Measurements from ENCODE around the gene RMI2.
A peak's percentile ranks its signal among the peaks of the same experiment; 100 is the strongest.

Gene RMI2

GRCh38 chr16:11327277-11328171, 17.7 kb upstream of the RMI2 start:
- no peak for DNase-seq (ENCODE audit: low read depth in 1 of 2, low spot score in 1 of 2)

- DNase-seq (ENCODE audit: low read depth in 1 of 2, low spot score in 1 of 2), result peak in 1 of 2 donors; percentile 10
These were observed 16.8 kb upstream of the RMI2 start for GRCh38 chr16:11328172-11329070.

- DNase-seq (ENCODE audit: low read depth in 1 of 2, low spot score in 1 of 2), result no peak
These were observed 16.2 kb upstream of the RMI2 start for GRCh38 chr16:11329071-11329491.

GRCh38 chr16:11329891-11330290, 15.4 kb upstream of the RMI2 start:
- DNase-seq (ENCODE audit: low read depth in 1 of 2, low spot score in 1 of 2), result no peak

GRCh38 chr16:11330526-11331237, 14.6 kb upstream of the RMI2 start:
- DNase-seq (ENCODE audit: low read depth in 1 of 2, low spot score in 1 of 2), result no peak

GRCh38 chr16:11331967-11332366, 13.3 kb upstream of the RMI2 start:
- no peak for DNase-seq (ENCODE audit: low read depth in 1 of 2, low spot score in 1 of 2)

GRCh38 chr16:11333010-11333409, 12.2 kb upstream of the RMI2 start:
- no peak for DNase-seq (ENCODE audit: low read depth in 1 of 2, low spot score in 1 of 2)

GRCh38 chr16:11333702-11334101, 11.6 kb upstream of the RMI2 start:
- no peak for DNase-seq (ENCODE audit: low read depth in 1 of 2, low spot score in 1 of 2)

GRCh38 chr16:11334831-11335404, 10.3 kb upstream of the RMI2 start:
- no peak for DNase-seq (ENCODE audit: low read depth in 1 of 2, low spot score in 1 of 2)

GRCh38 chr16:11339075-11339474, 6.2 kb upstream of the RMI2 start:
- DNase-seq (ENCODE audit: low read depth in 1 of 2, low spot score in 1 of 2), result no peak

GRCh38 chr16:11340710-11341109, 4.5 kb upstream of the RMI2 start:
- no peak for DNase-seq (ENCODE audit: low read depth in 1 of 2, low spot score in 1 of 2)

- DNase-seq (ENCODE audit: low read depth in 1 of 2, low spot score in 1 of 2), result no peak
These were observed 3.9 kb upstream of the RMI2 start for GRCh38 chr16:11341371-11341770.

GRCh38 chr16:11342021-11342855, 3.0 kb upstream of the RMI2 start:
- DNase-seq (ENCODE audit: low read depth in 1 of 2, low spot score in 1 of 2), result no peak

- no peak for DNase-seq (ENCODE audit: low read depth in 1 of 2, low spot score in 1 of 2)
These were observed 1.6 kb downstream of the RMI2 start for GRCh38 chr16:11346700-11347319.

- DNase-seq (ENCODE audit: low read depth in 1 of 2, low spot score in 1 of 2), result no peak
These were observed 2.6 kb downstream of the RMI2 start for GRCh38 chr16:11347831-11348230.

GRCh38 chr16:11348737-11349598, 3.7 kb downstream of the RMI2 start:
- no peak for DNase-seq (ENCODE audit: low read depth in 1 of 2, low spot score in 1 of 2)

- DNase-seq (ENCODE audit: low read depth in 1 of 2, low spot score in 1 of 2), result no peak
These were observed 4.5 kb downstream of the RMI2 start for GRCh38 chr16:11349599-11350276.

- no peak for DNase-seq (ENCODE audit: low read depth in 1 of 2, low spot score in 1 of 2)
These were observed 5.3 kb downstream of the RMI2 start for GRCh38 chr16:11350519-11350918.
